ENCODE measurements around the gene MACROD1. TPM values are rescaled to one million over a fixed set of nuclear protein-coding genes. Genes with fewer than 3 reads are reported as not detected.

Gene MACROD1
- total and polyA plus RNA-seq, 2 donors (not counting 1 experiment from before 2014, with no cell fraction given): 2.7 to 8.6 TPM

DNA sequence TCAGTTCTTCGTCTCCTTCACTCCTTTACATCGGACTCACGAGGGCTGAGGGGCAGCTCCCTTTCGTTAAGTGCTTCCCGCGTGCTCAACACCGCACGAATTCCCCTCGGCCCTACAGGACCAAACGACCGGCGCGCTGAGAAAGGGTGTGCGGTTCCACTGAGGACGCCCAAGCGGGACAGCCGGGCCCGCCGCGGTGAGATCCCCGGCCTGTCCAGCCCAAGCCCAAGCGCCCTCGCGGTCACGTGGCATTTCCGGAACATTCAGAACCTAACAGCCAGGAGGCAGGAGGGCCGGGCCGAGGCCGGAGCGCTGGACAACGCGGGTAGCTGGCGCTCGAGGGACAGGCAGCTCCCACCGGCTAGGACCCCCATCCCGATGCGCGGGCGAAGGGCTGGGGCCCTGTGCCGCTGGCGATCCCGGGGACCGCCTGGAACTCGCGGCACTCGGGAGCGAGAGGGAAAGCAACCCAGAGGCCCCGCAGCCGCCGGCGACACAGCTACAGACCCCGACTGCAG lies 19.3 kb upstream of the MACROD1 start:
- H2AFZ ChIP-seq (ENCODE audit: insufficient read depth, low read depth, low read length, poor library complexity, severe bottlenecking): peak overlapping the region; percentile 98
- peak overlapping the region; percentile 98 for H3K9ac ChIP-seq (ENCODE audit: low read length)
- CTCF ChIA-PET: interaction anchor here (0.8 to 6.1 kb wide), 9 partner anchors 20 to 170 kb away, joined by 3 to 53 read pairs (median 6); partner anchors contain the start of genes CATSPERZ, FERMT3, PLCB3 and PPP1R14B
- POLR2A ChIA-PET: interaction anchor here (0.6 to 1.9 kb wide), 14 partner anchors 9 to 1303 kb away, joined by 3 to 10 read pairs (median 4); partner anchors contain the start of genes FERMT3, FKBP2, NAA40 and PRDX5
- H3K79me2 ChIP-seq (ENCODE audit: control insufficient read depth, insufficient read depth, low read length): peaks cover 23% of the 10 kb centered on the region
- Mint-ChIP-seq H3K27me3 (no peaks in the 10 kb centered on the region), H3K4me1 (peaks cover 39% of the 10 kb centered on the region), H3K4me3 (no peak overlapping the region), H3K9me3 (ENCODE audit: insufficient read depth) (no peaks in the 10 kb centered on the region), H3K27ac (peak overlapping the region; percentile 94)
- peaks cover 13 to 24% of the 10 kb centered on the region in 2 donors for H3K4me1 ChIP-seq (ENCODE audit: control insufficient read depth in 2 of 2, insufficient read depth in 2 of 2, low read length in 2 of 2)
- H4K20me1 ChIP-seq (ENCODE audit: control insufficient read depth, insufficient read depth, low read length, poor library complexity, severe bottlenecking): peaks cover under 1% of the 10 kb centered on the region
- TF ChIP-seq, protein P1, sequence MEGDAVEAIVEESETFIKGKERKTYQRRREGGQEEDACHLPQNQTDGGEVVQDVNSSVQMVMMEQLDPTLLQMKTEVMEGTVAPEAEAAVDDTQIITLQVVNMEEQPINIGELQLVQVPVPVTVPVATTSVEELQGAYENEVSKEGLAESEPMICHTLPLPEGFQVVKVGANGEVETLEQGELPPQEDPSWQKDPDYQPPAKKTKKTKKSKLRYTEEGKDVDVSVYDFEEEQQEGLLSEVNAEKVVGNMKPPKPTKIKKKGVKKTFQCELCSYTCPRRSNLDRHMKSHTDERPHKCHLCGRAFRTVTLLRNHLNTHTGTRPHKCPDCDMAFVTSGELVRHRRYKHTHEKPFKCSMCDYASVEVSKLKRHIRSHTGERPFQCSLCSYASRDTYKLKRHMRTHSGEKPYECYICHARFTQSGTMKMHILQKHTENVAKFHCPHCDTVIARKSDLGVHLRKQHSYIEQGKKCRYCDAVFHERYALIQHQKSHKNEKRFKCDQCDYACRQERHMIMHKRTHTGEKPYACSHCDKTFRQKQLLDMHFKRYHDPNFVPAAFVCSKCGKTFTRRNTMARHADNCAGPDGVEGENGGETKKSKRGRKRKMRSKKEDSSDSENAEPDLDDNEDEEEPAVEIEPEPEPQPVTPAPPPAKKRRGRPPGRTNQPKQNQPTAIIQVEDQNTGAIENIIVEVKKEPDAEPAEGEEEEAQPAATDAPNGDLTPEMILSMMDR (IDR thresholded peaks at IDR 0.05): no peak
- no peak for TF ChIP-seq EZH2 (IDR thresholded peaks at IDR 0.05; ENCODE audit: borderline replicate concordance, insufficient read depth, low read depth, low read length, poor library complexity, severe bottlenecking)
- intact Hi-C loops (cut with micrococcal nuclease): loop anchor here (1.0 to 2.0 kb wide), 9 partner anchors 18 to 347 kb away; partner anchors contain the start of genes CCDC88B, DNAJC4, ESRRA and FERMT3
- H3K4me2 ChIP-seq (replicated peaks; ENCODE audit: low read depth, low read length, poor library complexity, severe bottlenecking): peak overlapping the region; percentile 100
- H3K27ac ChIP-seq (ENCODE audit: low read length in 2 of 2): peak overlapping the region; percentile 59 to 86
- H3K27me3 ChIP-seq (replicated peaks in 1 of 4; ENCODE audit: control extremely low read depth in 1 of 4, control insufficient read depth in 3 of 4, insufficient read depth in 4 of 4, low read length in 3 of 4): no peaks in the 10 kb centered on the region
- no peaks in the 10 kb centered on the region for H3K9me3 ChIP-seq (ENCODE audit: control extremely low read depth in 1 of 3, control insufficient read depth in 2 of 3, insufficient read depth in 1 of 3, low read length in 2 of 3)
- WGBS (ENCODE audit: insufficient coverage): under 1% methylated on average over 52 of the region's 52 CpGs
- ATAC-seq (ENCODE audit: low read depth) (no peak), DNase-seq (no peak)
- H3K36me3 ChIP-seq (replicated peaks in 1 of 2; ENCODE audit: control extremely low read depth in 1 of 2, control insufficient read depth in 1 of 2, extremely low read depth in 1 of 2, insufficient read depth in 2 of 2, low read length in 1 of 2): peaks cover 0 to 3% of the 10 kb centered on the region in 2 experiments
- H3K4me3 ChIP-seq (ENCODE audit: control extremely low read depth in 1 of 5, extremely low read depth in 1 of 5, insufficient read depth in 1 of 5, low read depth in 2 of 5, low read length in 4 of 5): peak overlapping the region; percentile 16 to 95 (median 83)

DNA sequence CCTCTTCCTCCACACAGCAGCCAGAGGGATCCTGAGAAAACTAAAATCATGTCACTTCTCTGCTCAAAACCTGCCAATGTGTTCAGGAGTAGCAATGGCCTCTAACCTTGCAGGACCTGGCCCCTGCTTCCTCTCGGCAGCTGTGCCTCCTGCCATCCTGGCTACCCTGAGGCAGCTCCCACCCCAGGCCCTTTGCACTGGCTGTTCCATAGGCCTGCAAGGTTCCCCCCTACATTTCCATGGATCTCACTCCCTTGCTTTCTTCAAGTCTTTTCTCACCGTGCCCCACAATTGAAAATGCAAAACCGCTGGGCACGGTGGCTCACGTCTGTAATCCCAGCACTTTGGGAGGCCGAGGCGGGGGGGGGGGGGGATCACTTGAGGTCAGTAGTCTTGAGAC lies 18.0 kb upstream of the MACROD1 start:
- Histone ChIP-seq H3K9me3 (ENCODE audit: control extremely low read depth in 1 of 3, control insufficient read depth in 2 of 3, insufficient read depth in 1 of 3, low read length in 2 of 3) (no peaks in the 10 kb centered on the region), H4K20me1 (ENCODE audit: control insufficient read depth, insufficient read depth, low read length, poor library complexity, severe bottlenecking) (no peaks in the 10 kb centered on the region), H3K4me1 (ENCODE audit: control insufficient read depth in 2 of 2, insufficient read depth in 2 of 2, low read length in 2 of 2) (peaks cover 13 to 24% of the 10 kb centered on the region in 2 donors), H3K4me3 (ENCODE audit: control extremely low read depth in 1 of 5, extremely low read depth in 1 of 5, insufficient read depth in 1 of 5, low read depth in 2 of 5, low read length in 4 of 5) (no peak overlapping the region), H3K36me3 (replicated peaks in 1 of 2; ENCODE audit: control extremely low read depth in 1 of 2, control insufficient read depth in 1 of 2, extremely low read depth in 1 of 2, insufficient read depth in 2 of 2, low read length in 1 of 2) (peaks cover 2 to 3% of the 10 kb centered on the region in 2 experiments), H3K79me2 (ENCODE audit: control insufficient read depth, insufficient read depth, low read length) (peaks cover 36% of the 10 kb centered on the region), H3K9ac (ENCODE audit: low read length) (no peak overlapping the region), H2AFZ (ENCODE audit: insufficient read depth, low read depth, low read length, poor library complexity, severe bottlenecking) (no peak overlapping the region), H3K27me3 (replicated peaks in 1 of 4; ENCODE audit: control extremely low read depth in 1 of 4, control insufficient read depth in 3 of 4, insufficient read depth in 4 of 4, low read length in 3 of 4) (no peaks in the 10 kb centered on the region), H3K4me2 (replicated peaks; ENCODE audit: low read depth, low read length, poor library complexity, severe bottlenecking) (no peak overlapping the region), H3K27ac (ENCODE audit: low read length in 2 of 2) (no peak overlapping the region)
- intact Hi-C loops (cut with micrococcal nuclease): loop anchor here (2.0 kb wide), 1 partner anchor 17 kb away; the partner anchor contains the start of gene MACROD1
- ATAC-seq (ENCODE audit: low read depth): no peak
- H3K27me3 Mint-ChIP-seq: no peaks in the 10 kb centered on the region
- H3K27ac Mint-ChIP-seq: no peak overlapping the region
- WGBS (ENCODE audit: insufficient coverage): 94% methylated on average over 1 of the region's 7 CpGs
- peaks cover 35% of the 10 kb centered on the region for H3K4me1 Mint-ChIP-seq
- ChIA-PET POLR2A (interaction anchor here (1.2 kb wide), 1 partner anchor 54 kb away, joined by 3 read pairs; no protein-coding TSS in a partner anchor), CTCF (interaction anchor here (2.2 to 6.1 kb wide), 2 partner anchors 22 to 117 kb away, joined by 9 to 53 read pairs; partner anchors contain the start of genes CATSPERZ and FERMT3)
- no peaks in the 10 kb centered on the region for H3K9me3 Mint-ChIP-seq (ENCODE audit: insufficient read depth)
- H3K4me3 Mint-ChIP-seq: peak overlapping the region; percentile 62
- no peak for DNase-seq
- TF ChIP-seq EZH2 (IDR thresholded peaks at IDR 0.05; ENCODE audit: borderline replicate concordance, insufficient read depth, low read depth, low read length, poor library complexity, severe bottlenecking): no peak
- TF ChIP-seq, protein P1 (IDR thresholded peaks at IDR 0.05): no peak

Measured in B cell (primary cell).